ENCODE measurements around the gene TMOD1.

The TMOD1 gene

GRCh38 chr9:97553141-97553540 is 51.7 kb downstream of the TMOD1 start:
- no peak overlapping the region for H3K4me3 ChIP-seq (ENCODE audit: low read length)
- H4K20me1 ChIP-seq (ENCODE audit: control insufficient read depth, insufficient read depth, low read depth, low read length): no peaks in the 10 kb centered on the region
- no peaks in the 10 kb centered on the region for H3K36me3 ChIP-seq (ENCODE audit: control insufficient read depth, low read length)
- no peaks in the 10 kb centered on the region for H3K4me1 ChIP-seq (ENCODE audit: control insufficient read depth, low read length)
- H3F3A ChIP-seq (ENCODE audit: control insufficient read depth, insufficient read depth): no peaks in the 10 kb centered on the region
- no peaks in the 10 kb centered on the region for H3K27me3 ChIP-seq (ENCODE audit: control insufficient read depth, low read length)
- H3K79me2 ChIP-seq (ENCODE audit: control insufficient read depth, low read length): no peaks in the 10 kb centered on the region
- TF ChIP-seq CTCF (IDR thresholded peaks at IDR 0.05; ENCODE audit: low read depth, low read length, poor library complexity, severe bottlenecking) (no peak), EZH2phosphoT487 (IDR thresholded peaks at IDR 0.05; ENCODE audit: borderline replicate concordance, low read length) (no peak)
- no peak overlapping the region for H3K4me2 ChIP-seq (ENCODE audit: low read length)
- no peaks in the 10 kb centered on the region for H3K9me2 ChIP-seq (replicated peaks; ENCODE audit: control insufficient read depth, low read length)
- H3K27ac ChIP-seq (ENCODE audit: low read depth, low read length): no peak overlapping the region
- H3K9me3 ChIP-seq (ENCODE audit: control insufficient read depth, insufficient read depth, low read length): no peaks in the 10 kb centered on the region

GRCh38 chr9:97553841-97554240 is 52.4 kb downstream of the TMOD1 start:
- Histone ChIP-seq H3K9me3 (ENCODE audit: control insufficient read depth, insufficient read depth, low read length) (no peaks in the 10 kb centered on the region), H3K9me2 (replicated peaks; ENCODE audit: control insufficient read depth, low read length) (no peaks in the 10 kb centered on the region), H3K4me1 (ENCODE audit: control insufficient read depth, low read length) (no peaks in the 10 kb centered on the region), H4K20me1 (ENCODE audit: control insufficient read depth, insufficient read depth, low read depth, low read length) (no peaks in the 10 kb centered on the region), H3K79me2 (ENCODE audit: control insufficient read depth, low read length) (no peaks in the 10 kb centered on the region), H3K4me3 (ENCODE audit: low read length) (no peak overlapping the region), H3K36me3 (ENCODE audit: control insufficient read depth, low read length) (no peaks in the 10 kb centered on the region), H3K27me3 (ENCODE audit: control insufficient read depth, low read length) (no peaks in the 10 kb centered on the region), H3K4me2 (ENCODE audit: low read length) (no peak overlapping the region), H3K27ac (ENCODE audit: low read depth, low read length) (no peak overlapping the region), H3F3A (ENCODE audit: control insufficient read depth, insufficient read depth) (no peaks in the 10 kb centered on the region)
- TF ChIP-seq EZH2phosphoT487 (IDR thresholded peaks at IDR 0.05; ENCODE audit: borderline replicate concordance, low read length) (no peak), CTCF (IDR thresholded peaks at IDR 0.05; ENCODE audit: low read depth, low read length, poor library complexity, severe bottlenecking) (no peak)

- TF ChIP-seq CTCF (IDR thresholded peaks at IDR 0.05; ENCODE audit: low read depth, low read length, poor library complexity, severe bottlenecking): no peak
- no peak for TF ChIP-seq EZH2phosphoT487 (IDR thresholded peaks at IDR 0.05; ENCODE audit: borderline replicate concordance, low read length)
- H3K4me1 ChIP-seq (ENCODE audit: control insufficient read depth, low read length): no peaks in the 10 kb centered on the region
- H4K20me1 ChIP-seq (ENCODE audit: control insufficient read depth, insufficient read depth, low read depth, low read length): no peaks in the 10 kb centered on the region
- H3K4me2 ChIP-seq (ENCODE audit: low read length): no peak overlapping the region
- no peaks in the 10 kb centered on the region for H3K9me2 ChIP-seq (replicated peaks; ENCODE audit: control insufficient read depth, low read length)
- H3F3A ChIP-seq (ENCODE audit: control insufficient read depth, insufficient read depth): no peaks in the 10 kb centered on the region
- no peak overlapping the region for H3K27ac ChIP-seq (ENCODE audit: low read depth, low read length)
- no peaks in the 10 kb centered on the region for H3K79me2 ChIP-seq (ENCODE audit: control insufficient read depth, low read length)
- H3K4me3 ChIP-seq (ENCODE audit: low read length): no peak overlapping the region
- no peaks in the 10 kb centered on the region for H3K36me3 ChIP-seq (ENCODE audit: control insufficient read depth, low read length)
- H3K27me3 ChIP-seq (ENCODE audit: control insufficient read depth, low read length): no peaks in the 10 kb centered on the region
- H3K9me3 ChIP-seq (ENCODE audit: control insufficient read depth, insufficient read depth, low read length): no peaks in the 10 kb centered on the region
Observed at GRCh38 chr9:97554566-97555075, 53.2 kb downstream of the TMOD1 start.

All from DOHH2 (cell line).